Measurements from ENCODE around the gene ISG20L2.

Gene ISG20L2

GRCh38 chr1:156677616-156678596 is 50.7 kb downstream of the ISG20L2 start:
- peak; percentile 88 for DNase-seq (ENCODE audit: low read depth)
- peak overlapping the region; percentile 50 for H3K4me3 ChIP-seq (replicated peaks; ENCODE audit: low read depth, low read length)
- TF ChIP-seq CTCF (IDR thresholded peaks at IDR 0.05; ENCODE audit: low read length, missing control alignments), result peak; percentile 96

- peak; percentile 69 for DNase-seq (ENCODE audit: low read depth)
- peak within 1 kb of the TSS; percentile 50 for H3K4me3 ChIP-seq (replicated peaks; ENCODE audit: low read depth, low read length)
- no peak for TF ChIP-seq CTCF (IDR thresholded peaks at IDR 0.05; ENCODE audit: low read length, missing control alignments)
These were observed 51.5 kb downstream of the ISG20L2 start, which contains the start of gene NES for GRCh38 chr1:156676820-156677615. TSS of gene NES (minus strand) at chr1:156677407. CDS start at chr1:156677264, 143 bp downstream.

- TF ChIP-seq CTCF (IDR thresholded peaks at IDR 0.05; ENCODE audit: low read length, missing control alignments), result no peak
- no peak for DNase-seq (ENCODE audit: low read depth)
- H3K4me3 ChIP-seq (replicated peaks; ENCODE audit: low read depth, low read length), result peak overlapping the region; percentile 50
These were observed 52.3 kb downstream of the ISG20L2 start for GRCh38 chr1:156676114-156676819.

GRCh38 chr1:156675210-156676113 is 53.1 kb downstream of the ISG20L2 start:
- peak overlapping the region; percentile 40 for H3K4me3 ChIP-seq (replicated peaks; ENCODE audit: low read depth, low read length)
- peak; percentile 49 for DNase-seq (ENCODE audit: low read depth)
- TF ChIP-seq CTCF (IDR thresholded peaks at IDR 0.05; ENCODE audit: low read length, missing control alignments), result no peak

- TF ChIP-seq CTCF (IDR thresholded peaks at IDR 0.05; ENCODE audit: low read length, missing control alignments), result no peak
- no peak overlapping the region for H3K4me3 ChIP-seq (replicated peaks; ENCODE audit: low read depth, low read length)
- no peak for DNase-seq (ENCODE audit: low read depth)
These were observed 55.0 kb downstream of the ISG20L2 start for GRCh38 chr1:156673387-156674121.
